Stimulated activated CD8-positive, alpha-beta memory T cell treated with anti-CD3 and anti-CD28 coated beads, Interleukin-4, amount 100 ng/mL, for 24 hours (primary cell): ENCODE data around the gene ZFP64.
A peak's percentile ranks its signal among the peaks of the same experiment; 100 is the strongest.
"Not testable (repeated sequence)": the region's sequence is repeated elsewhere in the genome, so short reads cannot be mapped to it uniquely, and the experiment has no call there.

Experiments used
- DNase-seq: peaks from one replicate; pipeline ENCODE4 v3.0.0-alpha.2; 2020; ENCODE audit warnings: low read depth

Gene ZFP64

DNA sequence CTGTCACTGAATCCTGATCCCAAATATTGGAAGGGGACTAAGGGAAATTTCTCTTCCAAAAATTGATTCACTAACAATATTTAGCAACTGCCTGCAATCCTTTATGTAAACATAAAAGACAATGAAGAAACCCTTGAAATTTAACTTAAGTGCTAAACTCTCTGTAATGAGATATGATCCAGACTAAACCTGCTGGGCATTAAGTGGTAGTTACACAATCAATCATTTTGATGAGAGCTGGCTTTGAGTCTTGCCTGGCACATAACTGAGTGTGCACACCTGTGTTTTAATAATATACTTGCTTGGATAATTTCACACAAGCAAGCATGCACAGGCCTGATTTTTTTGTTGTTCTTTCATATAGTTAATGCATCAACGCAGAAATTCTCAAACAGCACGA, 9.8 kb upstream of the ZFP64 start:
- no peak for DNase-seq

DNA sequence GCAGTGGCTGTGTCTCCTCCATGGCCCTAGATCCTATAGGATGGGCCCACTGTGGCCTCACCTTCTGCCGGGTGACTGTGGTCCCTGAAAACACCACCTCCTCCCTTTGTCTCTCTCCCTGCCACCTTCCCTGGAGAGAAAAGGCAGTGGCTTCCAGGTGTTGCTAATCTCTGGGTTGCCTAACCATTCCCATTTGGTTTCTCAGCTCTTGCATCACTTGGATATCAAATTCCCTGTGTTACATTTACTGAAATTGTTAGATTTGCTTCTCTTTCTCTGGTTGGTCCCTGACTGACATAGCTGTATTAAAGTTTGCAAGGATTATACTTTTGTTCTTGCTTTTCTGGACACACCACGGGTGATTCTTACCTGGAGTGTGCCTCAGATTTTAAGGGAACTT, 9.3 kb upstream of the ZFP64 start:
- no peak for DNase-seq

- no peak for DNase-seq
Observed at GRCh38 chr20:52196845-52197244, 5.3 kb upstream of the ZFP64 start.

- DNase-seq: no peak
Observed at GRCh38 chr20:52193886-52194545, 2.4 kb upstream of the ZFP64 start.

GRCh38 chr20:52193133-52193532, 1.6 kb upstream of the ZFP64 start:
- no peak for DNase-seq

GRCh38 chr20:52192719-52193007, 1.1 kb upstream of the ZFP64 start:
- DNase-seq: not testable (repeated sequence)

GRCh38 chr20:52191916-52192718, 538 bp upstream of the ZFP64 start:
- peak; percentile 28 for DNase-seq

GRCh38 chr20:52190437-52191131, 995 bp downstream of the ZFP64 start:
- peak; percentile 22 for DNase-seq

DNA sequence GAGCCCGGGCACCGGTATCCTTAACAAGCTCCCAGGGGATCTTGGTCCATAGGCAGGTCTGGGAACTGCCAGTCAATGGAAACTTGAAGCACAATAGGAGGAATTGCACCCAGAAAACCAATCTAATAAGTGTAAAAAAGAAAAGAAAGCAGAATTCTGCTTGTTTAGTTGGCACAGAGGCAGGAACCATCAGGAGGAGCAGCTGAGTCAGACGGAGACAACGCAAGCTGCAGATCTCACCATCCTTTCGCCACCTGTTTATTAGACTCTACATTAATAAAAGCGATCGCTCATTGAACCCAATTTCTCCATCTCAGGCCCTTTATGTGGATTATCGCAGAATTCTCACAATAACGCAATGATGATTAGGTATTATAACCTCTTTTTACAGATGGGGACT, 9.8 kb downstream of the ZFP64 start:
- DNase-seq: no peak

- DNase-seq: no peak
Observed at GRCh38 chr20:52180180-52180840, 11.3 kb downstream of the ZFP64 start.

DNA sequence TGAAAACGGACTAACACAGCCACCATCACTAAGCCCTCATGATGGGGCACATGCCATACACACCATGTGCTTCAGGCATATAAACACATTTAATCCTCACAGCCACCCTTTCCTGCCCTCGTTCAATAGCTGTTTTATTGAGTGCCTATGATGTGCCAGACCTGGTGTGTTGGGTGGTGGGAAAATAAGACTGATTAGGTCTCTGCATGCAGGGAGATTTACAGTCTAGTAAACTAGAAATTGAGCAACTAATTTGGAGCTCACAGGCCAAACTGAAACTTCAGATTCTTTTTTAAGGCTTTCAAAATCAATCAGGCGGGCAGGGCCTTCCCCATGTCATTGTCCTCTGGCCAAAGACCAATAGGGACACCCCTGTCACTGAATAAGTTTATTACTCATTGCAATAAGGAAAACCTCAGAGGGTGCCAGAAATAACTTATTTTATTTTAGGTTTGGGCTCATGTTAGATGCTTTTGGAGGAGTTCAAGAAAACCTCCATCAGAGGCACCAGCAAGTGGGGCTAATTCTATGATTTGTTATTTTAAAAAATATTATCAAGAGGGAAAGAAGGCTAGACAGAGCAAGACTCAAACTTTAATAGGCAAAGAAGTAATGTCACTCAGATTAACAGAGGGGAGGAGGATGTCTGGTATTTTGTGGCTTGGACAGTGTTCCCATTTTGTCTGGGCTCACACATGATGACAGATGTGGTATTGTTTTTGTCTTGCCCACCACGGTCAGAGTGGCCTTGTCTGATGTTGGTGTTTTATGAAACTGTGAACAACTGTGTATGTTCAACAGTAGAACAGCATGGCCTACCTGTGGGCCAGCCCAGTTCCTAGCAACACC, 12.0 kb downstream of the ZFP64 start:
- DNase-seq: no peak

- no peak for DNase-seq
Observed at GRCh38 chr20:52178691-52179090, 12.9 kb downstream of the ZFP64 start.

DNA sequence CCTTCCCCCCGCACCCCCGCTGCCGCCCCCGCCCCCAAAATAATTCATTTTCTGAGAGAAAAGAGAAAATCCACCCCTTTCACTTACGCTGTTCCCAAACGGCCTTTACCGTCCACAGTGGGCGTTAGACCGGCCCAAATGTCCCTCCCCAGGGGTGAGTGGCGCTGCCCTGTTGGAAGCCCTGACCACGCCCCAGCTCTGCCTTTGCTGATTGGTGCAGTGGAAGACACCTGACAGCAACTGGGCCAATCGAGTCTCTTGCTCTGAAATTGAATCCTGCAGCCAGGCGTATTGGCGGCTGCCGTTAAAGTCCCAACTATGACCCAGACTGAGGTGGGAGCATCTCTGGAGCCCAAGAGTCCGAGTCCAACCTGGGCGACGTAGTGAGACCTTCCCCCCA, 15.7 kb downstream of the ZFP64 start:
- no peak for DNase-seq

- no peak for DNase-seq
Observed at GRCh38 chr20:52172392-52173047, 19.1 kb downstream of the ZFP64 start.

DNA sequence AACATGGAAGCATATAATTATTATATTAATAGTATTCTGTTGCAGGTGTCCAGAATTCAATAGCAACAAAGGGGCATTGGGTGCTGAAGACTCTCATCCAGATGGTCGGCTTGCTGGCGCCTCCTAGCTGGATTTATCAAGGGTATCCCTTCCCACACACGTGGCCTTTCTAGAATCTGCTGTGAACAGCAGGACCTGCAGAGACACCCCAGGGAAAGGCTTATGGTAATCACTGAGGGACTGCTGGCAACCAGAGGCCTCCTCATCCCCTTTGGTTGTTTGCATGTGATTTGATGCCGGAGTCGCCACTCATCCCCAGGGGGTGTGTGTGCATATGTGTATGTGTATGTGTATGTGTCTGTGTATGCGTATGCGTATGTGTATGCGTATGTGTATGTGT, 20.6 kb downstream of the ZFP64 start:
- no peak for DNase-seq

GRCh38 chr20:52168116-52168515, 23.5 kb downstream of the ZFP64 start:
- no peak for DNase-seq

DNA sequence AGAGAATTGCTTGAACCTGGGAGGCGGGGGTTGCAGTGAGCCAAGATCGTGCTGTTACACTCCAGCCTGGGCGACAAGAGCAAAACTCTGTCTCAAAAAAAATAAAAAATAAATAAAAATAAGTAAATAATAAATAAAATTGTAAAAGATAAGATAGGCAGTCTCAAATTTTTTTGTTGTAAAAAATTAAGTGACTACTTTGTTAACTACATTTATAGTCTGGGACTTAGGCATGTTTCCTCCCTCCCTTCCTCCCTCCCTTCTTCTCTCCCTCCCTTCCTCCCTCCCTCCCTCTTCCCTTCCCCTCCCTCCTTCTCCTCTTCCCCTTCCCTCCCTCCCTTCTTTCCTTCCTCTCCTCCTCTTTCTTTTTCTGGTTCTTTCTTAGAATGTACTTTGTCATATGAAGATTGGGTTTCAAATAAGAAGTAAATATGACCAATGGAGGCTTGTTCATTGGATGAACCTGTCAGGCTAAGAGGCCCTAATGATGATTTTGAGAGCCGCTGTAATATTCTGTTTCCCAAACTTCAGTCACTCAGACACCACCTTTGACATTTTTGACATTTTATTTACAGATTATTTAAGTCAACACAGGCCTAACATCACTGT, 24.2 kb downstream of the ZFP64 start:
- DNase-seq: no peak

DNA sequence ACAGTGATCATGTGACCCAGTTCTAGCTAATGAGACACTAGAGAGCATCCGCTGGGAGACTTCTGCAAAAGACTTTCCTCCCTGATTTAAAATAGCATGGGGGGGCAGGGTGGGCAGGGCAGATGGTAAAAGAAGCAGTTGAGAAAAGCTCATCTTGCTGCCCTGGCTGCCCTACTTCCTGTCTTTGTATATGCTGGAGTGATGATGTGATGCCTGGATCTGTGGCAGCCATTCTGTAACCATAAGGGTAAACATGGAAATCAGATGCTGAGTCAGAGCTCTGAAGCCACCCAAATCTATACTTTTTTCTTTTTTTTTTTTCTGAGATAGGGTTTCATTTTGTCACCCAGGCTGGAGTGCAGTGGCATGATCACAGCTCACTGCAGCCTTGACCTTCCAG, 25.4 kb downstream of the ZFP64 start:
- no peak for DNase-seq

DNA sequence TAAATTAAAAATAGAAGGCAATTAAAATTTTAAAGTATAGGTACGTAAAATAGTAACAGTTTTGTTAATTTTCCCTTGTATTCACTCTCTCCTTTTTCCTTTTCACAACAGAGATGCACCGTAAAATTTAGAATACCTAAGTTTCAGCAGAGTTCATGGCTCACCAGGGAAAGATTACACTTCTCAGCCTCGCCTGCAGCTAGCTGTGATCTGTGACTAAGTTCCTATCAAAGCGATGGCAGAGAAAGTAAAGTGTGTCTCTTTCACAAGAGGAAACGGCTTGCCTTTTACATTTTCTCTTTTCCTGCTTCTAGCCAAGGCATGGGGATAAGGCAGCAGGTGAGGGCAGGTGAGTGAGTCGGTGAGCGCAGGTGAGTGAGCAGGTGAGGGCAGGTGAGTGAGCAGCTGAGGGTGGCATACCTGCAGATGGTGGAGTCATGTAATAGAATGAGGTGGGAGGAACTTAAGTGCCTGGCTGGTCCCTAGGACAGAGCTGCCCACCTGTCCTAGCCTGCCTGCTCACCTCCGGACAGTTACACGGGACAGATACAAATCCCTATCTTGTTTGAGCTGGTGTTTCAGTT, 30.9 kb downstream of the ZFP64 start:
- no peak for DNase-seq

DNA sequence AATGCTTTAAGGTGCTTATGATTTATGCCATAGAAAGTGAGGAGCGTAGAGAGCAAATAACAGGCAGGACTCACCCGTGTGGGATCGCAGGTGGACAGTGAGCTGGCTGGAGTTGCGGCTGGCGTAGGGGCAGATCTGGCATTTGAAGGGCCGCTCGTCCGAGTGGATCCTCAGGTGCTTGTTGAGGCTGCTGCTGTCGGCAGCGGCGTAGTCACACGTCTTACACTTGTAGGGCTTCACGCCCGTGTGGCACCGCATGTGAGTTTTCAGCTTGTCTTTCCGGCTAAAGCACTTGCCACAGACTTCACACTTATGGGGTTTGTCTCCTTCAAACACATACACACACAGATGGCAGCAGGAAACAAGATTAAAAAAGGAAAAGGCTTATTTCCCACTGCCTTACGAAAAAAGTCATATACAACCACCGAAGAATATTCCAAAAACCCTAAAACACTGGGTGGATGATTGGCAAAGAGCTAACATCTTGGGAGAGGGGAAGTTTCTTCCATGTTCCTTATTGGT, 31.5 kb downstream of the ZFP64 start:
- DNase-seq: no peak
